Measurements from ENCODE around the gene PLD4. TPM values are rescaled to one million over a fixed set of nuclear protein-coding genes. Genes with fewer than 3 reads are reported as not detected.
"Not testable (repeated sequence)": the region's sequence is repeated elsewhere in the genome, so short reads cannot be mapped to it uniquely, and the experiment has no call there.

The PLD4 gene
- total RNA-seq, 1 experiment from 2014 or later: 0.07 TPM

- CTCF ChIA-PET: no interaction called here
- POLR2A ChIA-PET: no interaction called here
Measured at GRCh38 chr14:104917993-104918392, 6.7 kb upstream of the PLD4 start.

GRCh38 chr14:104919152-104919992 lies 5.3 kb upstream of the PLD4 start:
- ATAC-seq; H3K4me3 Mint-ChIP-seq; H3K36me3 Mint-ChIP-seq; DNase-seq (ENCODE audit: low spot score); H3K4me1 Mint-ChIP-seq; H3K27me3 Mint-ChIP-seq (ENCODE audit: low read depth); H3K27ac Mint-ChIP-seq; CTCF ChIA-PET; POLR2A ChIA-PET: not testable (repeated sequence)
- H3K9me3 Mint-ChIP-seq: peaks cover 11% of the 10 kb centered on the region

More at GRCh38 chr14:104917993-104918392, 6.7 kb upstream of the PLD4 start:
- H3K4me1 Mint-ChIP-seq: peaks cover 4% of the 10 kb centered on the region; the same call in 1 of the 2 replicates
- H3K9me3 Mint-ChIP-seq: peaks cover 10% of the 10 kb centered on the region; the same call in 1 of the 2 replicates
- peaks cover 15% of the 10 kb centered on the region for H3K27me3 Mint-ChIP-seq (ENCODE audit: low read depth)
- H3K36me3 Mint-ChIP-seq: no peaks in the 10 kb centered on the region
- H3K4me3 Mint-ChIP-seq: no peak overlapping the region
- no peak for TF ChIP-seq USF1 (CRISPR knock-in tag; IDR thresholded peaks at IDR 0.05)
- no peak for TF ChIP-seq ZNF138 (CRISPR knock-in tag; conservative IDR thresholded peaks at IDR 0.05)
- TF ChIP-seq IRF1 (CRISPR knock-in tag; IDR thresholded peaks at IDR 0.05): no peak
- no peak for TF ChIP-seq TP53 (CRISPR knock-in tag; IDR thresholded peaks at IDR 0.05)
- no peak for TF ChIP-seq TEAD1 (CRISPR knock-in tag; IDR thresholded peaks at IDR 0.05)
- TF ChIP-seq E2F5 (CRISPR knock-in tag; IDR thresholded peaks at IDR 0.05): no peak
- no peak overlapping the region for H3K27ac Mint-ChIP-seq
- DNase-seq (ENCODE audit: low spot score) (no peak), ATAC-seq (no peak)

- POLR2A ChIA-PET: no interaction called here
- TF ChIP-seq TCF7 (CRISPR knock-in tag; IDR thresholded peaks at IDR 0.05; ENCODE audit: low read depth): no peak
- TF ChIP-seq ZNF232 (CRISPR knock-in tag; IDR thresholded peaks at IDR 0.05): no peak
- TF ChIP-seq TEAD4 (CRISPR knock-in tag; IDR thresholded peaks at IDR 0.05): no peak
- TF ChIP-seq IRF2 (CRISPR knock-in tag; IDR thresholded peaks at IDR 0.05; ENCODE audit: borderline replicate concordance, low read depth): no peak
- no peak for TF ChIP-seq ZNF423 (CRISPR knock-in tag; IDR thresholded peaks at IDR 0.05)
- TF ChIP-seq ZMAT4 (CRISPR knock-in tag; IDR thresholded peaks at IDR 0.05): no peak
- no peak for TF ChIP-seq E2F4 (CRISPR knock-in tag; IDR thresholded peaks at IDR 0.05; ENCODE audit: borderline replicate concordance, low read depth)
- TF ChIP-seq JUN (CRISPR knock-in tag; IDR thresholded peaks at IDR 0.05): no peak
- TF ChIP-seq ATF3 (CRISPR knock-in tag; conservative IDR thresholded peaks at IDR 0.05): no peak
- no peak for TF ChIP-seq ZNF138 (CRISPR knock-in tag; conservative IDR thresholded peaks at IDR 0.05)
- H3K27ac Mint-ChIP-seq: no peak overlapping the region
- H3K36me3 Mint-ChIP-seq: no peaks in the 10 kb centered on the region
- peaks cover 12% of the 10 kb centered on the region for H3K9me3 Mint-ChIP-seq
- CTCF ChIA-PET: no interaction called here
- peaks cover 4% of the 10 kb centered on the region; the same call in 1 of the 2 replicates for H3K4me1 Mint-ChIP-seq
- no peak overlapping the region for H3K4me3 Mint-ChIP-seq
- ATAC-seq (no peak), DNase-seq (ENCODE audit: low spot score) (no peak)
- H3K27me3 Mint-ChIP-seq (ENCODE audit: low read depth): peaks cover 7% of the 10 kb centered on the region
Measured at GRCh38 chr14:104919993-104920315, 4.7 kb upstream of the PLD4 start.

Measured in WTC11 (cell line).